Erythroblast (primary cell): ENCODE measurements around the gene MYO18B.

Source experiments
- GATA1 ChIP-seq: IDR thresholded peaks from 2 replicates; pipeline ENCODE4 v1.6.1; 2011; ENCODE audit warnings: low read depth, mild to moderate bottlenecking, control low read depth, low read length, moderate library complexity
- POLR2A ChIP-seq: IDR thresholded peaks from 2 replicates; pipeline ENCODE4 v1.6.1; 2011; ENCODE audit warnings: mild to moderate bottlenecking, low read length

- TF ChIP-seq POLR2A, result no peak
- no peak for TF ChIP-seq GATA1
Observed at GRCh38 chr22:25829237-25829636, 87.2 kb downstream of the MYO18B start.
